Measurements from ENCODE around the gene CTAGE8.
"Not testable (repeated sequence)": the region's sequence is repeated elsewhere in the genome, so short reads cannot be mapped to it uniquely, and the experiment has no call there.

The CTAGE8 gene

DNA sequence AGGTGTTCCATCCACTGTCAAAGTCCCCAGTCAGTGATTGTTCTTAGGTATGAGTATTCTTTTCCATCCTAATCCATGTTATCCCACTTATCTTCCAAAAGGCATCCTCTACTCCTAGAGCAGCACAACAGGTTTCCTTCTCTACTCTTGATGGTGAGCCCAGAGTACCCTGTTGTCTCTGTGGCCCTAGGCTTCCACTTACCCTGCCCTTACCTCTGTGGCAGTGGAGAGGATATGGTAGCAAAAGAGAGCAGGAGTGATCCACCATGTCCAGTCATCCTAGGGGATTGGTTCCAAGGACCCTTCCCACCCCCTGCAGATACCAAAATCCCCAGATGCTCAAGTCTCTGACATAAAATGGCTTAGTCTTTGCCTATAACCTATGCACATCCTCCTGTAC is 51.9 kb downstream of the CTAGE8 start:
- not testable (repeated sequence) for DNase-seq (ENCODE audit: low read depth); H3K4me3 ChIP-seq (ENCODE audit: low read length)

All from AG10803 (cell line).